ENCODE data around the gene CLRN2.

Gene CLRN2

DNA sequence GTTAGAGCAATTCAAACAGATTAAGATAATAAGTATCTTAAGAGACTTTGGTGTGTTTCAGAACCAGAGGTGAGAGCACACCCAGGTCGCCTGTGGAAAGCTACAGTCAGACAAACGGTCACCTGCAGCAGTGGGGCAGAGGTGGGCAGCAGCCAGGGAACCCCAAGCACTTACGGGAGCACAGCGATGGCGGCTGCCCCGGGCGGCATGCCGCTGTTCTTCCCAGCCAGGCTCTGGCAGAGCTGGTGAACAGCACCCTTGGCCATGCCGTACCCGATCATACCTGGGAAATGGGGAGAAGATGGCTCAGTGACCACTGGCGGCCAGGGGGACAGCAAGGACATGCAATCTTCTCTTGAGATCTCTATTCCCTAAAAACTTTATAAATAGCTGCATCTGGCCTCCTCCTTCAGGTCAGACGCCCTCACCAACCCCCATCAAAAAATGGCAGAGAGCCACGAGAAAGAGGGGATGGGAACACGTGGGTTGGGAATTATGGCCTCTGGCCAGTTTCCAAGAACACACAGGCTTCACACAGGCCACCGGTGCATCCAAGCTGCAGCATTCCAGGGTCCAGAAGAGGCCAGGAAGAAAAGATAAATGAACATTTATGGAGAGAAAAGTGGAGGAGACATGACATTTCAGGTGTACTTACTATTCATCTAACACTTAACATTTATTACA is 22.8 kb upstream of the CLRN2 start:
- DNase-seq (ENCODE audit: low read depth) = no peak
- H3K4me3 ChIP-seq (ENCODE audit: low read depth, low read length) = no peak overlapping the region
- TF ChIP-seq, protein P1, sequence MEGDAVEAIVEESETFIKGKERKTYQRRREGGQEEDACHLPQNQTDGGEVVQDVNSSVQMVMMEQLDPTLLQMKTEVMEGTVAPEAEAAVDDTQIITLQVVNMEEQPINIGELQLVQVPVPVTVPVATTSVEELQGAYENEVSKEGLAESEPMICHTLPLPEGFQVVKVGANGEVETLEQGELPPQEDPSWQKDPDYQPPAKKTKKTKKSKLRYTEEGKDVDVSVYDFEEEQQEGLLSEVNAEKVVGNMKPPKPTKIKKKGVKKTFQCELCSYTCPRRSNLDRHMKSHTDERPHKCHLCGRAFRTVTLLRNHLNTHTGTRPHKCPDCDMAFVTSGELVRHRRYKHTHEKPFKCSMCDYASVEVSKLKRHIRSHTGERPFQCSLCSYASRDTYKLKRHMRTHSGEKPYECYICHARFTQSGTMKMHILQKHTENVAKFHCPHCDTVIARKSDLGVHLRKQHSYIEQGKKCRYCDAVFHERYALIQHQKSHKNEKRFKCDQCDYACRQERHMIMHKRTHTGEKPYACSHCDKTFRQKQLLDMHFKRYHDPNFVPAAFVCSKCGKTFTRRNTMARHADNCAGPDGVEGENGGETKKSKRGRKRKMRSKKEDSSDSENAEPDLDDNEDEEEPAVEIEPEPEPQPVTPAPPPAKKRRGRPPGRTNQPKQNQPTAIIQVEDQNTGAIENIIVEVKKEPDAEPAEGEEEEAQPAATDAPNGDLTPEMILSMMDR (IDR thresholded peaks at IDR 0.05; ENCODE audit: control insufficient read depth, extremely low read depth, insufficient read depth) = no peak

DNA sequence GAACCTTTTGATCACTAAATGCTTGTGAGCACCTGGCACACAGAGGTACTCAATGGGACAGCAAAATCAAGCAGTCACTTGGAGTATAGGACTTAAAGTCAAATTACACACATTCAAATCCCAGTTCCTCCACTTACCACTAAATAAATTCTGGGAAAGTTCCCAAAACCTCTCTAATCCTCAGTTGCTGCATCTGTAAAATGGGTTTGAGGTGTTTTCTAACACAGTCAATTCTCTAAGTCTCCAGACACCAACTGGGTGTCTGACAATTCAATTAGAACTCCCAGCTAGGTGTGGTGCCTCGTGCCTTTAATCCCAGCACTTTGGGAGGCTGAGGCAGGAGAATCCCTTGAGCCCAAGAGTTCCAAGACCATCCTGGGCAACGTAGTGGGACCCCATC is 22.1 kb upstream of the CLRN2 start:
- TF ChIP-seq, protein P1 (IDR thresholded peaks at IDR 0.05; ENCODE audit: control insufficient read depth, extremely low read depth, insufficient read depth) = no peak
- no peak for DNase-seq (ENCODE audit: low read depth)
- H3K4me3 ChIP-seq (ENCODE audit: low read depth, low read length) = no peak overlapping the region

DNA sequence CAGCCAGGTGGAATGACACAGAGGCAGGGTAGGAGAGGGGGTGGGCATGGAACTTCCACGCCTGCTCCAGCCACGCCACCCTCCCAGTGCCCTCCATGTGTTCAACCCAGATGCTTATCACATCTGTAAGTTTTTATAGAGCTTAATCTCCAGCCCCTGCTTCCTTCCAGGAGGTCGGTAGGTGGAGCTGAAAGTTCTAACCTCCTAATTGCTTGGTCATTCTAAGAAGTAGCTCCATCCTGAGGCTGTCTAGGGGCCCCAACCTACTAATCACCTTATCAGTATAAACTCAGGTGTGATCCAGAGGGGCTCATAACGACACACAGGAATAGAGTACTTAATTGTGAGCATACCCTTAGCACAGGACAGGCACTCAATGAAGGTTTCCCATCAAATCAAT is 21.3 kb upstream of the CLRN2 start:
- TF ChIP-seq, protein P1 (IDR thresholded peaks at IDR 0.05; ENCODE audit: control insufficient read depth, extremely low read depth, insufficient read depth) = no peak
- no peak for DNase-seq (ENCODE audit: low read depth)
- no peak overlapping the region for H3K4me3 ChIP-seq (ENCODE audit: low read depth, low read length)

DNA sequence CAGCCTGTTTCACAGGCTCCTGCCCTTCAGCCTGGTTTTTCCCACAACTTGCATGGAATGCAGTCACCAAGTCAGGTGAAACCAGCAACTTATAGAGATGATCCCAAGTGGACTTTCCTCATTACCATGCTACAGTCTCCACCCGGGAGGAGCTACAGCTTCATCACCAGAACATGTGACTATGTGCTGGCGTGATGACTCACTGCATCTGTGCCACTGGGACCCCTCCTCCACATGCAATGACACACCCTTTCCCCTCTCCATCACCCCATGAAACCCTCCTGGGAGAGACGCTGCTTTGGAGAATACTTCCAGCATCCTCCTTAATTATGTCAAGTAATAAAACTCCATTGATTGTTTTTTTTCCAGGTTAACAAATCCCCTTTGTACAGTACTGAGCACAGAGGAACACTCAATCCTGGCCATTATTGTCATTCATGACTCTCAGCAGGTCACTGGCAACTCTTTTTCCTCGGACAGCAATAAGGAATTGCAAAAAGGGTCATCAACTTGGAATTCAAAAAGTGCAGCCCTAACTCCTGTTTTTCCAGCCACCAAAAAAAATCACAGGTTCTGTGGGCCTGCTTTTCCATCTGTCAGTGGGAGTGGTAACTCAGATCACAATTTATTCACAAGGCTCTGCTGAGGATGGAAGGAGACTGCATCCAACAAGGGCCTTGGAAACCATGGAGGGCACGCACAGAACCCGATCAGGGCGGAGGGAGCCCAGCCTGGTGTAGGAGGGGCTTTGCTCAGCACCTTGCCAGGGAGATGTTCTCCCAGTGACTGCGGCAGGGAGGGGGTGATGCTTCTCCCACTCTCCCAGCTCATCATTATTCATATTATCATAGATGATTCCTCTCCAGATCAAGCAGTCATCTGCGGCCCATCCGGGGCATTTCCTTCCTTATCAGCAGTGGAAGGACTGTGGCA is 20.4 kb upstream of the CLRN2 start:
- no peak for DNase-seq (ENCODE audit: low read depth)
- H3K4me3 ChIP-seq (ENCODE audit: low read depth, low read length) = no peak overlapping the region
- TF ChIP-seq, protein P1 (IDR thresholded peaks at IDR 0.05; ENCODE audit: control insufficient read depth, extremely low read depth, insufficient read depth) = no peak

DNA sequence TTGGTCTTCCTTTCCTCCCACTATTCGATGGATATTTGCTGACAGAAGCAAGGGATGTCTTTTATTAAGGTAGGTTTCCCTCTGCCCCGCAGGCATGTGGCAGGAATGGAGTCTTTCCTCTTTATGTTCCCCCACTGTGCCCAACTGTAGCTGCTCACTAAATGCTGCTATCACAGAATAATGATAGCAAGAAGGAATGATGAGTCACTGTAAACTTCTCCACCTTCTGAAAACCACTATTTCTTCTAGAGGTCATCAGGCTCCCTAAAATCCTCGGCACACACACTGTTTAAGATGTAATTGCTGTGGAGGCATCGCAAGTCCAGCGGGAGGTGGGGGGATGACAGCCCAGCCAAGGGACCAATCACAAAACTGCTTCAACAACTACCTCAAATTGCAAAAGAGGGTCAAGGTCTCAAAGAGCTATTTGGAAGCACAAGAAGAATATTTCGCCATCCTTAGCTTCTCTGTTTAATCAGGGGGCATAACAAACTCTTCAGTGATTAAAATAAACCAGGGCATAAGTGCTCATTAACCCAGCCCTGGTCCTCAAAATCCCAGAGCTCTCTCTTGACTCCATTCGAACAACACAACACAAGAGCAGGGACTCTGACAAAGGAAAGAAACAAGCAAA is 17.0 kb upstream of the CLRN2 start:
- no peak for DNase-seq (ENCODE audit: low read depth)
- TF ChIP-seq, protein P1 (IDR thresholded peaks at IDR 0.05; ENCODE audit: control insufficient read depth, extremely low read depth, insufficient read depth) = no peak
- H3K4me3 ChIP-seq (ENCODE audit: low read depth, low read length) = no peak overlapping the region

DNA sequence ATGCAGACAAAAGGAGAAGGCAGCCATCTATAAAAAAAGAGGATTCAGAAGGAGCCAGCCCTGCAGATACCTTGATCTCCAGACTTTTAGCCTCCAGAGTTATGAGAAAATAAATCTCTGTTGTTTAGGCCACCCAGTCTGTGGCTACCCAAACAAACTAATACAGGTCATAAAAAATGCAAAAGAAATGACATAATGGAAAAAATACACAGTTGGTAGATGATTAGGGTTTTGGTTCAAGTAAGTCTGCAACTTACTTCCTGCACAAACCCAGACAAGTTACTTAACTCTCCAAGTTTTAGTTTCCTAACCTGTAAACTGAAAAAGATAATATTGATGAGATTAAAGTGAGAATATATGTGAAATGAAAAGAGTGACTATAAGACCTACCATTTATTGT is 14.4 kb upstream of the CLRN2 start:
- no peak overlapping the region for H3K4me3 ChIP-seq (ENCODE audit: low read depth, low read length)
- TF ChIP-seq, protein P1 (IDR thresholded peaks at IDR 0.05; ENCODE audit: control insufficient read depth, extremely low read depth, insufficient read depth) = no peak
- no peak for DNase-seq (ENCODE audit: low read depth)

Data from LNCaP clone FGC (cell line).